ENCODE measurements around the gene DNAJC3.

DNAJC3 gene

DNA sequence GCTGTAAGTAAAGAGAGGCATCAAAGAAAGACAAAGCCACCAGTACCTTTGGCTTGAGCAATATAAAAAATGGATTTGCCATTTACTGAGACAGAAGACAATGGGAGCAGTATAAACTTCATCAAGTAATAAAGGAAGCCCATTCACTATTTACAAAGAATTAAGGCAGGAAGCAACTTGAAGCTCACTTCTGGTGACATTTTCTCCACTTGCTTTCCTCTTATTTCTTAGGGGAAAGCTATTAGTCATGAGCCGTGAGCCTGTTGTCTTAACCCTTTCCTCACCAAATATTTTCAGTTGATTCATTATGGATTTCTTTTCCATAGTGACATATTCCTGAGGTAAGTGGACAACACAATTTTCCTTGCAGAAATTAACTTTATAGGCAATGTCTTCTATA, 156.8 kb downstream of the DNAJC3 start:
- peaks cover 38% of the 10 kb centered on the region for H3K9me3 Mint-ChIP-seq
- no peak overlapping the region for H3K4me3 Mint-ChIP-seq
- no peak overlapping the region for H3K27ac Mint-ChIP-seq
- no peak for DNase-seq
- peaks cover 14% of the 10 kb centered on the region for H3K4me1 Mint-ChIP-seq
- peaks cover 53% of the 10 kb centered on the region for H3K36me3 Mint-ChIP-seq (ENCODE audit: low read depth)
- H3K27me3 Mint-ChIP-seq (ENCODE audit: low read depth, poor library complexity) = no peaks in the 10 kb centered on the region
- TF ChIP-seq, protein P1, sequence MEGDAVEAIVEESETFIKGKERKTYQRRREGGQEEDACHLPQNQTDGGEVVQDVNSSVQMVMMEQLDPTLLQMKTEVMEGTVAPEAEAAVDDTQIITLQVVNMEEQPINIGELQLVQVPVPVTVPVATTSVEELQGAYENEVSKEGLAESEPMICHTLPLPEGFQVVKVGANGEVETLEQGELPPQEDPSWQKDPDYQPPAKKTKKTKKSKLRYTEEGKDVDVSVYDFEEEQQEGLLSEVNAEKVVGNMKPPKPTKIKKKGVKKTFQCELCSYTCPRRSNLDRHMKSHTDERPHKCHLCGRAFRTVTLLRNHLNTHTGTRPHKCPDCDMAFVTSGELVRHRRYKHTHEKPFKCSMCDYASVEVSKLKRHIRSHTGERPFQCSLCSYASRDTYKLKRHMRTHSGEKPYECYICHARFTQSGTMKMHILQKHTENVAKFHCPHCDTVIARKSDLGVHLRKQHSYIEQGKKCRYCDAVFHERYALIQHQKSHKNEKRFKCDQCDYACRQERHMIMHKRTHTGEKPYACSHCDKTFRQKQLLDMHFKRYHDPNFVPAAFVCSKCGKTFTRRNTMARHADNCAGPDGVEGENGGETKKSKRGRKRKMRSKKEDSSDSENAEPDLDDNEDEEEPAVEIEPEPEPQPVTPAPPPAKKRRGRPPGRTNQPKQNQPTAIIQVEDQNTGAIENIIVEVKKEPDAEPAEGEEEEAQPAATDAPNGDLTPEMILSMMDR (IDR thresholded peaks at IDR 0.05) = no peak

DNA sequence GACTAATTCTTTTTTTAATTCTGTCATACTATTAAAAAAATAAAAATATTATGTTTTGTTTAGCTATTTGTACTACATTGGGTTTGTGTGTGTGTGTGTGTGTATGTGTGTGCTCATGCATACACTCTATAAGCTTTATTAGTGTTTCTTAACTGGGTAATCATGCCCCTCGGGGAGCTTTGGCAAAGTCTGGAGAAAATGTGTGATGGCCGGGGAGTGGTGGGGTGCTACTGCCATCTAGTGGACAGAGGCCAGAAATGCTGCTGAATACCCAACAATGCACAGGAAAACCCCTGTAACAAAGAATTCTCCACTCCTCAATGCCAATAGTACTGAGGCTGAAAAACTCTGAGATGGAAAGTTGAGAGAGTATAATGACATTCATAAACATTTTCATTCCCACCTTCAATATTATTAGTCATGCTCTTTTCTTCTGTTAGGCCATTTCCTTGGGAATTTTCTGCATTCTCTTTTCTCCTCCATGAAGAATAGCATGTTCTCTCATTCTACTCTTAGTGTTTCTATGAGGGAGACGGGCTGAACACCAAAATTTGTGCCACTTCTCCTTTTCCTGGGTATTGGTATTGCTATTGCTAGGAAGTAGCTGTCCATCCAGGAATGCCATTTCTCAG, 157.3 kb downstream of the DNAJC3 start:
- no peaks in the 10 kb centered on the region for H3K27me3 Mint-ChIP-seq (ENCODE audit: low read depth, poor library complexity)
- no peak overlapping the region for H3K4me3 Mint-ChIP-seq
- DNase-seq = peak; percentile 67
- peaks cover 14% of the 10 kb centered on the region for H3K4me1 Mint-ChIP-seq
- peaks cover 38% of the 10 kb centered on the region for H3K9me3 Mint-ChIP-seq
- peaks cover 53% of the 10 kb centered on the region for H3K36me3 Mint-ChIP-seq (ENCODE audit: low read depth)
- no peak overlapping the region for H3K27ac Mint-ChIP-seq
- TF ChIP-seq, protein P1 (IDR thresholded peaks at IDR 0.05) = peak; percentile 98

DNA sequence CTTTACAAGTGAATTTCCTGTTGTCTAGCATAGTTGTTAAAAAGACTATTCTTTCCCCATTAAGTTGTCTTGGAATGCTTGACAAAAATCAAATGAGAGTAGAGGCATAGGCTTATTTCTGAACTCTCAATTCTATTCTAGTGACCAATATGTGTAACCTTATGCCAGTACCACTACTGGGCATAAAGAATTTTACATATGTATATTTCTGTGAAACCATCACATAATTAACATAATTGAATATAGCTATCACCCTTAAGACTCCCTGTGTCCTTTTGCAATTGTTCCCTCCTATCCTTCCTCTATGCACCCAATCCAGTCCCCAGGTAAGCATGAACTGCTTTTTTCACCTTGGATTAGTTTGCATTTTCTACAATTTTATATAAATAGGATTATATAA, 165.0 kb downstream of the DNAJC3 start:
- Mint-ChIP-seq H3K4me3 (no peak overlapping the region), H3K9me3 (peaks cover 69% of the 10 kb centered on the region), H3K4me1 (no peaks in the 10 kb centered on the region), H3K27ac (no peak overlapping the region), H3K36me3 (ENCODE audit: low read depth) (peaks cover 83% of the 10 kb centered on the region), H3K27me3 (ENCODE audit: low read depth, poor library complexity) (peaks cover 3% of the 10 kb centered on the region)
- TF ChIP-seq, protein P1 (IDR thresholded peaks at IDR 0.05) = no peak
- DNase-seq = no peak

DNA sequence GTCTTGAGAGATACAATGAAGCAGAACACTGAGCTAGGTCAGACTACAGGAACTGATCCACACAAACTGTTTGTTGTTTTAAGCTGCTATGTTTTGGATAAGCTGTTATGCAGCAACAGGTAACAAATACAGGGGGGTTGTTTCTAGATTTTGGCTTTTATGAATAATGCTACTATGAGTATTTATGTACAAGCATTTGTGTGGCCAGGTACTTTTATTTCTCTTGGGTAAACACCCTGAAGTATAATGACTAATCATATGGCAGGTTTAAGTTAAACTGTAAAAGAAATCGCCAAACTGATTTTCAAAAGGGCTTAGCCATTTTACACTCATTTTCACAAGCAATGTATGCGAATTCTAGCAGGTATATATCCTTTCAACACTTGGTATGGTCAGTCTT, 166.0 kb downstream of the DNAJC3 start:
- Mint-ChIP-seq H3K4me1 (no peaks in the 10 kb centered on the region), H3K36me3 (ENCODE audit: low read depth) (peaks cover 83% of the 10 kb centered on the region), H3K9me3 (peaks cover 76% of the 10 kb centered on the region), H3K27ac (no peak overlapping the region), H3K4me3 (no peak overlapping the region), H3K27me3 (ENCODE audit: low read depth, poor library complexity) (peaks cover 3% of the 10 kb centered on the region)
- TF ChIP-seq, protein P1 (IDR thresholded peaks at IDR 0.05) = no peak
- DNase-seq = no peak

Measured in nephron progenitor cell (in vitro differentiated cells).